GM10248 (cell line): ENCODE measurements around the gene RCVRN.

Source experiments
- CTCF ChIA-PET: fragments of 300-600 bp; sonication (Branson Sonifier 250); formaldehyde crosslinking; extraction: SDS; loops from one replicate; lab custom pipeline; 2021; ENCODE audit warnings: antibody characterized with exemption; lab: Yijun Ruan, JAX
- POLR2A ChIA-PET: fragments of 350-650 bp; sonication (Branson Sonifier 250); formaldehyde crosslinking; extraction: SDS; loops from one replicate; lab custom pipeline; 2020; ENCODE audit warnings: antibody characterized with exemption; lab: Yijun Ruan, JAX
- DNase-seq: peaks from one replicate; pipeline ENCODE4 v3.0.0; 2012; ENCODE audit errors: extremely low spot score
- CTCF ChIP-seq: IDR thresholded peaks from 2 replicates; pipeline ENCODE4 v1.5.1; 2012; ENCODE audit warnings: mild to moderate bottlenecking, low read depth; ENCODE audit errors: extremely low read depth, missing control alignments, control extremely low read depth

RCVRN gene

GRCh38 chr17:9905078-9905415 lies at the start of gene RCVRN:
TSS of gene RCVRN (minus strand) at chr17:9905271. CDS start at chr17:9905180, 91 bp downstream.
- no peak for TF ChIP-seq CTCF
- CTCF ChIA-PET: interaction anchor here (1.0 to 1.2 kb wide), 4 partner anchors 15 to 710 kb away, joined by 3 read pairs; no protein-coding TSS in a partner anchor
- DNase-seq: no peak
- POLR2A ChIA-PET: no interaction called here

- DNase-seq: no peak
- POLR2A ChIA-PET: no interaction called here
- no peak for TF ChIP-seq CTCF
- CTCF ChIA-PET: interaction anchor here (1.1 kb wide), 1 partner anchor 260 kb away, joined by 3 read pairs; no protein-coding TSS in a partner anchor
These were observed 48.4 kb upstream of the RCVRN start for GRCh38 chr17:9953492-9953891.

GRCh38 chr17:9951803-9952202 lies 46.7 kb upstream of the RCVRN start:
- POLR2A ChIA-PET: no interaction called here
- CTCF ChIA-PET: no interaction called here
- DNase-seq: no peak
- no peak for TF ChIP-seq CTCF

- TF ChIP-seq CTCF: no peak
- ChIA-PET CTCF (interaction anchor here (1.2 to 1.6 kb wide), 2 partner anchors 18 to 19 kb away, joined by 3 read pairs; no protein-coding TSS in a partner anchor), POLR2A (no interaction called here)
- DNase-seq: no peak
These were observed 43.9 kb upstream of the RCVRN start for GRCh38 chr17:9948928-9949327.

- ChIA-PET POLR2A (no interaction called here), CTCF (no interaction called here)
- no peak for DNase-seq
- TF ChIP-seq CTCF: no peak
These were observed 39.6 kb upstream of the RCVRN start for GRCh38 chr17:9944704-9945103.

- ChIA-PET POLR2A (no interaction called here), CTCF (interaction anchor here (1.9 kb wide), 1 partner anchor 19 kb away, joined by 8 read pairs; no protein-coding TSS in a partner anchor)
- no peak for DNase-seq
- no peak for TF ChIP-seq CTCF
These were observed 38.3 kb upstream of the RCVRN start for GRCh38 chr17:9943343-9943742.

GRCh38 chr17:9942885-9943284 lies 37.8 kb upstream of the RCVRN start:
- CTCF ChIA-PET: interaction anchor here (1.9 kb wide), 1 partner anchor 18 kb away, joined by 8 read pairs; no protein-coding TSS in a partner anchor
- POLR2A ChIA-PET: no interaction called here
- no peak for TF ChIP-seq CTCF
- DNase-seq: no peak
